HepG2 (cell line): Measurements from ENCODE around the gene IGF2. TPM values are rescaled to one million over a fixed set of nuclear protein-coding genes. Genes with fewer than 3 reads are reported as not detected.
A peak's percentile ranks its signal among the peaks of the same experiment; 100 is the strongest.

ENCODE experiments used
- ARID4A ChIP-seq: sonication (generic); formaldehyde crosslinking; IDR thresholded peaks from 2 replicates; pipeline ENCODE4 v1.5.0; 2020; ENCODE audit warnings: mild to moderate bottlenecking, missing genetic modification reagents, borderline replicate concordance
- CEBPG ChIP-seq: IDR thresholded peaks from 2 replicates; pipeline ENCODE4 v1.6.1; 2016
- GLI4 ChIP-seq: sonication (generic); formaldehyde crosslinking; IDR thresholded peaks from 2 replicates; pipeline ENCODE4 v1.5.1; 2020; ENCODE audit warnings: missing genetic modification reagents, mild to moderate bottlenecking, moderate library complexity, borderline replicate concordance
- HNF4A ChIP-seq: sonication (generic); formaldehyde crosslinking; IDR thresholded peaks from 2 replicates; pipeline ENCODE4 v1.4.0; 2020; ENCODE audit warnings: missing genetic modification reagents
- HNRNPL ChIP-seq: fragments of 200-400 bp; formaldehyde crosslinking; IDR thresholded peaks from 2 replicates; pipeline ENCODE4 v1.6.1; 2017; ENCODE audit warnings: mild to moderate bottlenecking, low read depth, low read length
- SPEN ChIP-seq: sonication (generic); formaldehyde crosslinking; IDR thresholded peaks from 2 replicates; pipeline ENCODE4 v1.5.1; 2020; ENCODE audit warnings: low read depth, mild to moderate bottlenecking, missing genetic modification reagents
- ZMYM4 ChIP-seq: sonication (generic); formaldehyde crosslinking; IDR thresholded peaks from 2 replicates; pipeline ENCODE4 v1.8.1; 2023; ENCODE audit warnings: mild to moderate bottlenecking, missing genetic modification reagents
- ZNF589 ChIP-seq: sonication (generic); formaldehyde crosslinking; conservative IDR thresholded peaks from 2 replicates; pipeline ENCODE4 v1.8.0; 2022; ENCODE audit warnings: mild to moderate bottlenecking, moderate library complexity, missing genetic modification reagents
- ZNF660 ChIP-seq: sonication (generic); formaldehyde crosslinking; IDR thresholded peaks from 2 replicates; pipeline ENCODE4 v1.5.1; 2020; ENCODE audit warnings: mild to moderate bottlenecking, low read depth, missing genetic modification reagents, borderline replicate concordance
- ZNF879 ChIP-seq: sonication (generic); formaldehyde crosslinking; IDR thresholded peaks from 2 replicates; pipeline ENCODE4 v1.8.1; 2023; ENCODE audit warnings: missing genetic modification reagents
- polyA plus RNA-seq, 8 experiments: library from polyadenylated mRNA; depleted of rRNA in 3 of 8; stranded (reverse) in 7 of 8; unstranded in 1 of 8; fragments of >200 nt; fragmentation: Illumina TruSeq in 4 of 8; extraction: Trizol in 4 of 8; gene quantifications; 2 replicates each; pipeline versions ENCODE4 v1.2.1 to v1.2.3, GENCODE V29; 2011 to 2016; ENCODE audit warnings: low read depth in 4 of 8, missing spikeins in 1 of 8, mixed read lengths in 1 of 8; ENCODE audit not compliant: insufficient read depth in 1 of 8
- total RNA-seq, 5 experiments: library from RNA; depleted of rRNA; stranded (reverse); fragments of >200 nt; fragmentation: Illumina TruSeq; extraction: Trizol; gene quantifications; 2 replicates each; pipeline ENCODE4 v1.2.3, GENCODE V29; 2016; ENCODE audit warnings: low read depth in 1 of 5
- TF ChIP-seq, protein P1 (sequence below): sonication (generic); formaldehyde crosslinking; IDR thresholded peaks from 2 replicates; pipeline ENCODE4 v1.4.0; 2020; ENCODE audit warnings: missing genetic modification reagents, borderline replicate concordance
- TF ChIP-seq, protein P2 (sequence below): fragments of 450-650 bp; IDR thresholded peaks from 2 replicates; pipeline ENCODE4 v1.6.1; 2016

Gene IGF2
- total and polyA plus RNA-seq, 2 of the 13 experiments (the other 11 are each of a cell fraction or from before 2014, with no cell fraction given) = 79.1 to 254 TPM

DNA sequence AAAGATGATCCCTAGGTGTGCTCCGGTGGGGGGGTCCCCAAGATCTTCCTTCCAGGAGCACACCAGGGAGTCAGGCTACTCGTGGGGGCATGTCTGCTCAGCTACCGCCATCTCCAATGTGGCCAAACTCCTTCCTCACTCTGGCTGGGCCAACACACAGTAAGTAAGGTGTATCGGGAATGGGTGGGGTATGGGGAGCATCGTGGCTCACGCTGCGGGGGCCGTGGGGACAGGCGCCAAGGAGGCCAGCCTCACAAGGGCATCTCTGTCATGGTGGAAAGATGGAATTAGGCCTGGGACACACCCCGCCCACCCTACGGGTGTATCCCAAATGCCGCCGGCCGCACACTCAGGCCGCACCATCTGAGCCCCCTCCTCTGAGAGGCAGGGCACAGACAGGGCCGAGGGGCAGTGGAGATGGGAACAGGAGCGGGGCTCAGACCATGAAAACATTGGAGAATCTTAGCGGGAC, 8.3 kb downstream of the IGF2 start (continued):
- TF ChIP-seq, protein P1, sequence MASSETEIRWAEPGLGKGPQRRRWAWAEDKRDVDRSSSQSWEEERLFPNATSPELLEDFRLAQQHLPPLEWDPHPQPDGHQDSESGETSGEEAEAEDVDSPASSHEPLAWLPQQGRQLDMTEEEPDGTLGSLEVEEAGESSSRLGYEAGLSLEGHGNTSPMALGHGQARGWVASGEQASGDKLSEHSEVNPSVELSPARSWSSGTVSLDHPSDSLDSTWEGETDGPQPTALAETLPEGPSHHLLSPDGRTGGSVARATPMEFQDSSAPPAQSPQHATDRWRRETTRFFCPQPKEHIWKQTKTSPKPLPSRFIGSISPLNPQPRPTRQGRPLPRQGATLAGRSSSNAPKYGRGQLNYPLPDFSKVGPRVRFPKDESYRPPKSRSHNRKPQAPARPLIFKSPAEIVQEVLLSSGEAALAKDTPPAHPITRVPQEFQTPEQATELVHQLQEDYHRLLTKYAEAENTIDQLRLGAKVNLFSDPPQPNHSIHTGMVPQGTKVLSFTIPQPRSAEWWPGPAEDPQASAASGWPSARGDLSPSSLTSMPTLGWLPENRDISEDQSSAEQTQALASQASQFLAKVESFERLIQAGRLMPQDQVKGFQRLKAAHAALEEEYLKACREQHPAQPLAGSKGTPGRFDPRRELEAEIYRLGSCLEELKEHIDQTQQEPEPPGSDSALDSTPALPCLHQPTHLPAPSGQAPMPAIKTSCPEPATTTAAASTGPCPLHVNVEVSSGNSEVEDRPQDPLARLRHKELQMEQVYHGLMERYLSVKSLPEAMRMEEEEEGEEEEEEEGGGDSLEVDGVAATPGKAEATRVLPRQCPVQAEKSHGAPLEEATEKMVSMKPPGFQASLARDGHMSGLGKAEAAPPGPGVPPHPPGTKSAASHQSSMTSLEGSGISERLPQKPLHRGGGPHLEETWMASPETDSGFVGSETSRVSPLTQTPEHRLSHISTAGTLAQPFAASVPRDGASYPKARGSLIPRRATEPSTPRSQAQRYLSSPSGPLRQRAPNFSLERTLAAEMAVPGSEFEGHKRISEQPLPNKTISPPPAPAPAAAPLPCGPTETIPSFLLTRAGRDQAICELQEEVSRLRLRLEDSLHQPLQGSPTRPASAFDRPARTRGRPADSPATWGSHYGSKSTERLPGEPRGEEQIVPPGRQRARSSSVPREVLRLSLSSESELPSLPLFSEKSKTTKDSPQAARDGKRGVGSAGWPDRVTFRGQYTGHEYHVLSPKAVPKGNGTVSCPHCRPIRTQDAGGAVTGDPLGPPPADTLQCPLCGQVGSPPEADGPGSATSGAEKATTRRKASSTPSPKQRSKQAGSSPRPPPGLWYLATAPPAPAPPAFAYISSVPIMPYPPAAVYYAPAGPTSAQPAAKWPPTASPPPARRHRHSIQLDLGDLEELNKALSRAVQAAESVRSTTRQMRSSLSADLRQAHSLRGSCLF (CRISPR knock-in tag) = no peak
- TF ChIP-seq ARID4A = no peak
- no peak; the same call in 1 of the 2 replicates for TF ChIP-seq ZNF660 (CRISPR knock-in tag)
- TF ChIP-seq ZNF879 = no peak
- 0 out of 2 replicates have a peak, but pooled peaks have one; percentile 3 for TF ChIP-seq SPEN (CRISPR knock-in tag)
- TF ChIP-seq HNRNPL = no peak
- TF ChIP-seq CEBPG (CRISPR knock-in tag) = no peak
- no peak for TF ChIP-seq ZMYM4 (CRISPR knock-in tag)
- TF ChIP-seq ZNF589 (CRISPR knock-in tag) = no peak; the same call in 1 of the 2 replicates
- no peak for TF ChIP-seq HNF4A
- TF ChIP-seq GLI4 (CRISPR knock-in tag) = no peak
- TF ChIP-seq, protein P2, sequence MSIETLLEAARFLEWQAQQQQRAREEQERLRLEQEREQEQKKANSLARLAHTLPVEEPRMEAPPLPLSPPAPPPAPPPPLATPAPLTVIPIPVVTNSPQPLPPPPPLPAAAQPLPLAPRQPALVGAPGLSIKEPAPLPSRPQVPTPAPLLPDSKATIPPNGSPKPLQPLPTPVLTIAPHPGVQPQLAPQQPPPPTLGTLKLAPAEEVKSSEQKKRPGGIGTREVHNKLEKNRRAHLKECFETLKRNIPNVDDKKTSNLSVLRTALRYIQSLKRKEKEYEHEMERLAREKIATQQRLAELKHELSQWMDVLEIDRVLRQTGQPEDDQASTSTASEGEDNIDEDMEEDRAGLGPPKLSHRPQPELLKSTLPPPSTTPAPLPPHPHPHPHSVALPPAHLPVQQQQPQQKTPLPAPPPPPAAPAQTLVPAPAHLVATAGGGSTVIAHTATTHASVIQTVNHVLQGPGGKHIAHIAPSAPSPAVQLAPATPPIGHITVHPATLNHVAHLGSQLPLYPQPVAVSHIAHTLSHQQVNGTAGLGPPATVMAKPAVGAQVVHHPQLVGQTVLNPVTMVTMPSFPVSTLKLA = no peak
